ENCODE data around the gene SLC2A9. TPM values are rescaled to one million over a fixed set of nuclear protein-coding genes. Genes with fewer than 3 reads are reported as not detected.

Gene SLC2A9
- total and polyA plus RNA-seq, 2 of the 8 experiments (the other 6 are each of a cell fraction or from before 2014, with no cell fraction given): 0.20 to 0.26 TPM

DNA sequence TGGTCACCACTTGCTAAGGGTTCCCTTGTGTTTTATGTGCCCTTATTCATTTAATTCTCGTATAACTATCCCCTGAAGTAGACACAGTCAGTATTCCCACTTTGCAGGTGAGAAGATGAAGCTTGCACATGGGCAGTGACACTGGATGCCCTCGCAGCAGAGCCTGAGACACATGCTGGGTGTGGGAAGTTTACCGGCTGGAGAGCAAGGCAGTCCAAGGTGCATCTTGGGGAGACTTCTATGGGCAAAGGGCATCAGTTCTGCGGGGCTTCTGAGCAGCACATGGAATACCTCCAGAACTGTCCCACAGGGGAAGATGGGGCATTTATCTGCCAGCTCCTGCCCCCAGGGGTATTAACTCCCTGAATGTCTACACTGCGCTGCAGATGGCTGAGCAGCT lies 92.2 kb downstream of the SLC2A9 start:
- no peak overlapping the region for H2BK20ac ChIP-seq (ENCODE audit: low read length)
- H3K27ac ChIP-seq (ENCODE audit: low read depth, low read length): no peak overlapping the region
- no peak overlapping the region for H2BK120ac ChIP-seq (replicated peaks; ENCODE audit: low read depth, low read length)
- H2AFZ ChIP-seq (ENCODE audit: low read length): no peak overlapping the region
- no peak overlapping the region for H3K23ac ChIP-seq (ENCODE audit: insufficient read length)
- H4K5ac ChIP-seq (ENCODE audit: insufficient read length, low read depth, low read length): no peak overlapping the region
- no peaks in the 10 kb centered on the region for H3K36me3 ChIP-seq (ENCODE audit: control insufficient read depth in 2 of 4, insufficient read depth in 4 of 4, low read length in 3 of 4)
- H3K4me2 ChIP-seq (ENCODE audit: insufficient read depth in 1 of 2, low read depth in 2 of 2, low read length in 2 of 2): no peak overlapping the region
- no peak overlapping the region for H3K56ac ChIP-seq (replicated peaks; ENCODE audit: insufficient read length, low read depth, low read length)
- H3K27me3 ChIP-seq (replicated peaks in 1 of 4; ENCODE audit: control insufficient read depth in 3 of 4, extremely low read depth in 1 of 4, insufficient read depth in 3 of 4, low read length in 3 of 4): peaks cover 0 to 2% (median 0%) of the 10 kb centered on the region in 4 experiments; a peak in 1 of 7 replicates
- no peak overlapping the region for H2BK15ac ChIP-seq (ENCODE audit: low read length)
- no peak overlapping the region for H3K18ac ChIP-seq (ENCODE audit: extremely low read depth, low read length)
- H4K20me1 ChIP-seq (replicated peaks in 1 of 2; ENCODE audit: control insufficient read depth in 1 of 2, insufficient read depth in 2 of 2, low read length in 2 of 2): no peaks in the 10 kb centered on the region
- H3K4me1 ChIP-seq (replicated peaks in 1 of 4; ENCODE audit: control insufficient read depth in 3 of 4, insufficient read depth in 4 of 4, low read length in 3 of 4): no peaks in the 10 kb centered on the region
- H3K9me3 ChIP-seq (ENCODE audit: insufficient read depth in 2 of 2, low read depth in 1 of 2, low read length in 1 of 2): no peaks in the 10 kb centered on the region
- H4K91ac ChIP-seq (replicated peaks; ENCODE audit: insufficient read length, low read length): no peak overlapping the region
- FAIRE-seq (no peak), DNase-seq (ENCODE audit: low read depth in 1 of 2, low spot score in 2 of 2) (no peak)
- H3K9ac ChIP-seq (replicated peaks in 1 of 4; ENCODE audit: extremely low read depth in 1 of 4, low read depth in 3 of 4, low read length in 3 of 4): no peak overlapping the region
- 90% methylated on average over 5 of the region's 5 CpGs; no CpG with 5 or more reads in 1 of the 2 experiments for WGBS, 2 experiments (ENCODE audit: extremely low coverage in 1 of 2, insufficient coverage in 1 of 2, insufficient read length in 1 of 2, insufficient replicate concordance in 2 of 2, low coverage in 1 of 2, low lambda C conversion rate in 2 of 2, missing lambda C conversion rate in 1 of 2)
- no peak overlapping the region for H2AK5ac ChIP-seq (ENCODE audit: low read depth, low read length)
- POLR2A ChIA-PET (ENCODE audit: partially characterized antibody): interaction anchor here (0.7 kb wide), 1 partner anchor 91 kb away, joined by 3 read pairs; no protein-coding TSS in a partner anchor
- no peaks in the 10 kb centered on the region for H3K23me2 ChIP-seq (ENCODE audit: low read depth, low read length)
- no peak overlapping the region for H4K8ac ChIP-seq (ENCODE audit: extremely low read depth, insufficient read depth, low read length)
- H2BK12ac ChIP-seq (ENCODE audit: low read depth, low read length): no peak overlapping the region
- TF ChIP-seq KDM4A (IDR thresholded peaks at IDR 0.05; ENCODE audit: low read depth, low read length, severe bottlenecking): no peak
- CTCF ChIA-PET (ENCODE audit: partially characterized antibody): interaction anchor here (0.9 to 10.2 kb wide), 6 partner anchors 9 to 164 kb away, joined by 3 to 60 read pairs (median 5); no protein-coding TSS in a partner anchor
- no peaks in the 10 kb centered on the region for H3K79me1 ChIP-seq (ENCODE audit: low read depth, low read length)
- no peaks in the 10 kb centered on the region for H3K79me2 ChIP-seq (ENCODE audit: control insufficient read depth in 1 of 2, insufficient read depth in 2 of 2, low read length in 2 of 2)
- no peak overlapping the region for H3K14ac ChIP-seq (ENCODE audit: insufficient read length)
- no peak overlapping the region for H3K4ac ChIP-seq (replicated peaks; ENCODE audit: insufficient read length, low read depth, low read length)
- H3K4me3 ChIP-seq (ENCODE audit: extremely low read depth in 1 of 4, insufficient read depth in 2 of 4, low read depth in 3 of 4, low read length in 4 of 4): no peak overlapping the region
- no peak overlapping the region for H2BK5ac ChIP-seq (ENCODE audit: low read depth, low read length)
